Ovary (tissue), 3 donors: ENCODE measurements around the gene SIGLEC1.

Source experiments
- CTCF ChIP-seq, 3 donors: fragments of 450-650 bp in 2 of 3; fragments of 200-600 bp in 1 of 3; IDR thresholded peaks; one replicate each; pipeline versions ENCODE4 v1.5.1 to v1.8.0; 2016 to 2022; ENCODE audit warnings: antibody characterized with exemption in 3 of 3, mild to moderate bottlenecking in 1 of 3
- POLR2A ChIP-seq: fragments of 450-650 bp; IDR thresholded peaks from one replicate; pipeline ENCODE4 v1.6.1; 2017; ENCODE audit warnings: antibody characterized with exemption, mild to moderate bottlenecking, moderate library complexity
- donor health status: DM: no; HTN: no; CAD: no.

- no peak for TF ChIP-seq CTCF (IDR thresholded peaks at IDR 0.05)
- no peak for TF ChIP-seq POLR2A
These were observed 46.2 kb upstream of the SIGLEC1 start for GRCh38 chr20:3758566-3758965.
